ENCODE measurements around the gene OR52B4.

Gene OR52B4

GRCh38 chr11:4385978-4386740 is 18.0 kb upstream of the OR52B4 start:
- H3K9ac ChIP-seq (ENCODE audit: low read depth, low read length, poor library complexity, severe bottlenecking) = no peak overlapping the region

GRCh38 chr11:4381901-4382300 is 13.7 kb upstream of the OR52B4 start:
- Histone ChIP-seq H3F3A (ENCODE audit: low read depth) (no peaks in the 10 kb centered on the region), H3K9ac (ENCODE audit: low read depth, low read length, poor library complexity, severe bottlenecking) (no peak overlapping the region), H3K36me3 (ENCODE audit: insufficient read depth, low read length) (peaks cover 14% of the 10 kb centered on the region; the same call in 1 of the 2 replicates), H3K4me3 (ENCODE audit: low read length, poor library complexity, severe bottlenecking) (no peak overlapping the region), H3K4me1 (ENCODE audit: insufficient read depth, low read length, poor library complexity, severe bottlenecking) (no peaks in the 10 kb centered on the region), H2AFZ (ENCODE audit: low read length) (no peak overlapping the region), H3K9me2 (replicated peaks; ENCODE audit: low read depth, low read length) (no peaks in the 10 kb centered on the region), H4K20me1 (ENCODE audit: insufficient read depth, low read length, poor library complexity, severe bottlenecking) (no peaks in the 10 kb centered on the region), H3K79me2 (ENCODE audit: insufficient read depth, low read length) (no peaks in the 10 kb centered on the region), H3K9me3 (ENCODE audit: insufficient read depth, low read depth, low read length) (no peaks in the 10 kb centered on the region), H3K27me3 (ENCODE audit: insufficient read depth, low read length, poor library complexity, severe bottlenecking) (no peaks in the 10 kb centered on the region), H3K4me2 (ENCODE audit: low read depth, low read length, poor library complexity, severe bottlenecking) (no peak overlapping the region)
- TF ChIP-seq, protein P1, sequence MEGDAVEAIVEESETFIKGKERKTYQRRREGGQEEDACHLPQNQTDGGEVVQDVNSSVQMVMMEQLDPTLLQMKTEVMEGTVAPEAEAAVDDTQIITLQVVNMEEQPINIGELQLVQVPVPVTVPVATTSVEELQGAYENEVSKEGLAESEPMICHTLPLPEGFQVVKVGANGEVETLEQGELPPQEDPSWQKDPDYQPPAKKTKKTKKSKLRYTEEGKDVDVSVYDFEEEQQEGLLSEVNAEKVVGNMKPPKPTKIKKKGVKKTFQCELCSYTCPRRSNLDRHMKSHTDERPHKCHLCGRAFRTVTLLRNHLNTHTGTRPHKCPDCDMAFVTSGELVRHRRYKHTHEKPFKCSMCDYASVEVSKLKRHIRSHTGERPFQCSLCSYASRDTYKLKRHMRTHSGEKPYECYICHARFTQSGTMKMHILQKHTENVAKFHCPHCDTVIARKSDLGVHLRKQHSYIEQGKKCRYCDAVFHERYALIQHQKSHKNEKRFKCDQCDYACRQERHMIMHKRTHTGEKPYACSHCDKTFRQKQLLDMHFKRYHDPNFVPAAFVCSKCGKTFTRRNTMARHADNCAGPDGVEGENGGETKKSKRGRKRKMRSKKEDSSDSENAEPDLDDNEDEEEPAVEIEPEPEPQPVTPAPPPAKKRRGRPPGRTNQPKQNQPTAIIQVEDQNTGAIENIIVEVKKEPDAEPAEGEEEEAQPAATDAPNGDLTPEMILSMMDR (conservative IDR thresholded peaks at IDR 0.05; ENCODE audit: low read length) = no peak
- TF ChIP-seq EZH2phosphoT487 (IDR thresholded peaks at IDR 0.05; ENCODE audit: borderline replicate concordance) = no peak

More at GRCh38 chr11:4385978-4386740, 18.0 kb upstream of the OR52B4 start:
- H3K79me2 ChIP-seq (ENCODE audit: insufficient read depth, low read length) = no peaks in the 10 kb centered on the region
- TF ChIP-seq EZH2phosphoT487 (IDR thresholded peaks at IDR 0.05; ENCODE audit: borderline replicate concordance) = no peak
- TF ChIP-seq, protein P1 (conservative IDR thresholded peaks at IDR 0.05; ENCODE audit: low read length) = no peak
- no peak overlapping the region for H3K4me3 ChIP-seq (ENCODE audit: low read length, poor library complexity, severe bottlenecking)
- H3F3A ChIP-seq (ENCODE audit: low read depth) = no peaks in the 10 kb centered on the region
- no peaks in the 10 kb centered on the region for H3K9me3 ChIP-seq (ENCODE audit: insufficient read depth, low read depth, low read length)
- no peaks in the 10 kb centered on the region for H3K27me3 ChIP-seq (ENCODE audit: insufficient read depth, low read length, poor library complexity, severe bottlenecking)
- H4K20me1 ChIP-seq (ENCODE audit: insufficient read depth, low read length, poor library complexity, severe bottlenecking) = no peaks in the 10 kb centered on the region
- no peak overlapping the region for H3K4me2 ChIP-seq (ENCODE audit: low read depth, low read length, poor library complexity, severe bottlenecking)
- H3K4me1 ChIP-seq (ENCODE audit: insufficient read depth, low read length, poor library complexity, severe bottlenecking) = no peaks in the 10 kb centered on the region
- peaks cover 19% of the 10 kb centered on the region; the same call in 1 of the 2 replicates for H3K36me3 ChIP-seq (ENCODE audit: insufficient read depth, low read length)
- no peak overlapping the region for H2AFZ ChIP-seq (ENCODE audit: low read length)
- no peaks in the 10 kb centered on the region for H3K9me2 ChIP-seq (replicated peaks; ENCODE audit: low read depth, low read length)

- H3K27me3 ChIP-seq (ENCODE audit: insufficient read depth, low read length, poor library complexity, severe bottlenecking) = peaks cover 4% of the 10 kb centered on the region
- no peaks in the 10 kb centered on the region for H3K9me3 ChIP-seq (ENCODE audit: insufficient read depth, low read depth, low read length)
- H2AFZ ChIP-seq (ENCODE audit: low read length) = no peak overlapping the region
- H3K36me3 ChIP-seq (ENCODE audit: insufficient read depth, low read length) = no peaks in the 10 kb centered on the region
- H3K4me2 ChIP-seq (ENCODE audit: low read depth, low read length, poor library complexity, severe bottlenecking) = no peak overlapping the region
- H3F3A ChIP-seq (ENCODE audit: low read depth) = no peaks in the 10 kb centered on the region
- H3K4me1 ChIP-seq (ENCODE audit: insufficient read depth, low read length, poor library complexity, severe bottlenecking) = no peaks in the 10 kb centered on the region
- H3K79me2 ChIP-seq (ENCODE audit: insufficient read depth, low read length) = no peaks in the 10 kb centered on the region
- no peak for TF ChIP-seq EZH2phosphoT487 (IDR thresholded peaks at IDR 0.05; ENCODE audit: borderline replicate concordance)
- TF ChIP-seq, protein P1 (conservative IDR thresholded peaks at IDR 0.05; ENCODE audit: low read length) = no peak
- no peaks in the 10 kb centered on the region for H4K20me1 ChIP-seq (ENCODE audit: insufficient read depth, low read length, poor library complexity, severe bottlenecking)
- no peak overlapping the region for H3K9ac ChIP-seq (ENCODE audit: low read depth, low read length, poor library complexity, severe bottlenecking)
- no peaks in the 10 kb centered on the region for H3K9me2 ChIP-seq (replicated peaks; ENCODE audit: low read depth, low read length)
- no peak overlapping the region for H3K4me3 ChIP-seq (ENCODE audit: low read length, poor library complexity, severe bottlenecking)
These were observed 7.4 kb upstream of the OR52B4 start for GRCh38 chr11:4375431-4376140.

Measured in Loucy (cell line).